ENCODE measurements around the gene CCDC112. TPM values are rescaled to one million over a fixed set of nuclear protein-coding genes. Genes with fewer than 3 reads are reported as not detected.

Gene CCDC112
- total RNA-seq, 2 experiments from 2014 or later: 2.2 to 4.1 TPM

Other genes starting within 250 kb of the CCDC112 start
- under 1 TPM in 1 of 2 experiments, not detected in 1; 0.11 TPM for gene TRIM36, start 126.7 kb downstream of the CCDC112 start, total RNA-seq
- 10 to 100 TPM; 38.9 to 44.3 TPM for gene PGGT1B, start 33.8 kb downstream of the CCDC112 start, total RNA-seq
- gene FEM1C, start 248.1 kb upstream of the CCDC112 start, total RNA-seq: 10 to 100 TPM; 15.8 to 15.9 TPM